NCI-H1092 (cell line): ENCODE data around the gene ZNF467.
A peak's percentile ranks its signal among the peaks of the same experiment; 100 is the strongest.

Source experiments
- DNase-seq: peaks from one replicate; lab custom pipeline; 2025; lab: John Stamatoyannopoulos, UW

ZNF467 gene

GRCh38 chr7:149785402-149785801 lies 12.0 kb upstream of the ZNF467 start:
- no peak for DNase-seq

- DNase-seq, result no peak
Observed at GRCh38 chr7:149784251-149784608, 10.8 kb upstream of the ZNF467 start.

GRCh38 chr7:149783386-149784250 lies 10.2 kb upstream of the ZNF467 start:
- DNase-seq, result no peak

- no peak for DNase-seq
Observed at GRCh38 chr7:149782682-149783345, 9.4 kb upstream of the ZNF467 start.

GRCh38 chr7:149781921-149782320 lies 8.5 kb upstream of the ZNF467 start:
- no peak for DNase-seq

GRCh38 chr7:149780636-149781419 lies 7.4 kb upstream of the ZNF467 start:
- no peak for DNase-seq

- no peak for DNase-seq
Observed at GRCh38 chr7:149780056-149780455, 6.7 kb upstream of the ZNF467 start.

- DNase-seq, result no peak
Observed at GRCh38 chr7:149779502-149779805, 6.1 kb upstream of the ZNF467 start.

- DNase-seq, result no peak
Observed at GRCh38 chr7:149778696-149779501, 5.5 kb upstream of the ZNF467 start.

GRCh38 chr7:149778327-149778637 lies 4.9 kb upstream of the ZNF467 start:
- DNase-seq, result no peak

GRCh38 chr7:149777551-149778326 lies 4.4 kb upstream of the ZNF467 start:
- DNase-seq, result no peak

GRCh38 chr7:149776848-149777407 lies 3.5 kb upstream of the ZNF467 start:
- DNase-seq, result peak; percentile 29

GRCh38 chr7:149776289-149776688 lies 2.9 kb upstream of the ZNF467 start:
- no peak for DNase-seq

- no peak for DNase-seq
Observed at GRCh38 chr7:149775176-149775556, 1.8 kb upstream of the ZNF467 start.

- no peak for DNase-seq
Observed at GRCh38 chr7:149774237-149775175, 1.1 kb upstream of the ZNF467 start.

- no peak for DNase-seq
Observed at GRCh38 chr7:149772956-149773434, 393 bp downstream of the ZNF467 start.

GRCh38 chr7:149772241-149772955 lies 990 bp downstream of the ZNF467 start:
- peak; percentile 51 for DNase-seq

GRCh38 chr7:149771720-149772240 lies 1.6 kb downstream of the ZNF467 start:
- DNase-seq, result peak; percentile 83
